ENCODE data around the gene SMYD3.
"Not testable (repeated sequence)": the region's sequence is repeated elsewhere in the genome, so short reads cannot be mapped to it uniquely, and the experiment has no call there.

SMYD3 gene

GRCh38 chr1:245774931-245775330, 732.1 kb downstream of the SMYD3 start:
- H3K9ac ChIP-seq (ENCODE audit: low read length); H3K27me3 ChIP-seq (replicated peaks; ENCODE audit: control insufficient read depth, insufficient read depth, low read length); H3K36me3 ChIP-seq (ENCODE audit: control insufficient read depth, insufficient read depth, low read length, severe bottlenecking); H3K4me3 ChIP-seq (ENCODE audit: low read length); DNase-seq (ENCODE audit: low read depth); H3K9me3 ChIP-seq (ENCODE audit: control insufficient read depth, low read length): not testable (repeated sequence)
- H3K4me1 ChIP-seq (ENCODE audit: control insufficient read depth, insufficient read depth, low read length), result peaks cover 13% of the 10 kb centered on the region

DNA sequence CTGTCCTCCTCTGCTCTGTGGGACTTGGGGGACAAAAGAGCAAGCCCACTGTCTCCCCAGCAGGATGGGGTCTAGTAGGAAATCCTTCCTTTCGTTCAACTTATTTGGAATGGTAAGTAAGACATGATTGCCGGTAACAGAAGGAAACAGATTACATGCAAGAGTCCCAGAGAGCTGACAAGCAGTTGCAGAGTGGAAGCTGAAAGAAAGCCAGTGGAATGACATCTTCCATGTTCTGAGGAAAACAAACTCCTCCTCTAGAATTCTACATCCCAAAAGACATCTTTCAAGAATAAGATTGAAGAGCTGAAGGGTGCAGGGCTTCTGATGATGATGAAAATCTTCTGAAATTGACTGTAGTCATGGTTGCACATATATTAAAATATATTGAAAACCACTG, 732.9 kb downstream of the SMYD3 start:
- Histone ChIP-seq H3K9me3 (ENCODE audit: control insufficient read depth, low read length) (no peaks in the 10 kb centered on the region), H3K9ac (ENCODE audit: low read length) (no peak overlapping the region), H3K4me3 (ENCODE audit: low read length) (no peak overlapping the region), H3K27me3 (replicated peaks; ENCODE audit: control insufficient read depth, insufficient read depth, low read length) (no peaks in the 10 kb centered on the region), H3K4me1 (ENCODE audit: control insufficient read depth, insufficient read depth, low read length) (peaks cover 13% of the 10 kb centered on the region), H3K36me3 (ENCODE audit: control insufficient read depth, insufficient read depth, low read length, severe bottlenecking) (no peaks in the 10 kb centered on the region)
- no peak for DNase-seq (ENCODE audit: low read depth)

- DNase-seq (ENCODE audit: low read depth), result no peak
- no peak overlapping the region for H3K9ac ChIP-seq (ENCODE audit: low read length)
- H3K4me3 ChIP-seq (ENCODE audit: low read length), result no peak overlapping the region
- no peaks in the 10 kb centered on the region for H3K9me3 ChIP-seq (ENCODE audit: control insufficient read depth, low read length)
- H3K27me3 ChIP-seq (replicated peaks; ENCODE audit: control insufficient read depth, insufficient read depth, low read length), result no peaks in the 10 kb centered on the region
- peaks cover 13% of the 10 kb centered on the region for H3K4me1 ChIP-seq (ENCODE audit: control insufficient read depth, insufficient read depth, low read length)
- H3K36me3 ChIP-seq (ENCODE audit: control insufficient read depth, insufficient read depth, low read length, severe bottlenecking), result no peaks in the 10 kb centered on the region
Measured at GRCh38 chr1:245773344-245773743, 733.7 kb downstream of the SMYD3 start.

DNA sequence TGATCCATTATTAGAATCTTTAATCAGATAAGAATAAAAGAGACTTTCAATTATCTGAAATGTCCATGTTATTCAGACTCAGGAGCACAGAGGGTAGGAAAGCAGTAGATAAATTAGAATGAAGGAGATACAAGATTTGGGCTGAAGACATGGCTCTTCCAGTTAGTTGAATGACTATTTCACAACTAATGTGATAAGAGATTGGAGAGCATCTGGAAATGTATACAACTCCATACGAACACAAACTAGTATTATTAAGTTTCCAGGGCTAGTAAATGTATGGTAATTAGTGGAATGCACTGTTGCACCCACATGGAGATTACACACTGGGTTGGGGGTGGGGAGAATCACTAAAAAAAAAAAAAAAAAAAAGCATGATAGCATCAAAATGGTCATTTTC, 734.3 kb downstream of the SMYD3 start:
- DNase-seq (ENCODE audit: low read depth), result no peak
- no peaks in the 10 kb centered on the region for H3K36me3 ChIP-seq (ENCODE audit: control insufficient read depth, insufficient read depth, low read length, severe bottlenecking)
- H3K9me3 ChIP-seq (ENCODE audit: control insufficient read depth, low read length), result no peaks in the 10 kb centered on the region
- H3K4me1 ChIP-seq (ENCODE audit: control insufficient read depth, insufficient read depth, low read length), result peaks cover 13% of the 10 kb centered on the region
- H3K4me3 ChIP-seq (ENCODE audit: low read length), result no peak overlapping the region
- no peak overlapping the region for H3K9ac ChIP-seq (ENCODE audit: low read length)
- no peaks in the 10 kb centered on the region for H3K27me3 ChIP-seq (replicated peaks; ENCODE audit: control insufficient read depth, insufficient read depth, low read length)

DNA sequence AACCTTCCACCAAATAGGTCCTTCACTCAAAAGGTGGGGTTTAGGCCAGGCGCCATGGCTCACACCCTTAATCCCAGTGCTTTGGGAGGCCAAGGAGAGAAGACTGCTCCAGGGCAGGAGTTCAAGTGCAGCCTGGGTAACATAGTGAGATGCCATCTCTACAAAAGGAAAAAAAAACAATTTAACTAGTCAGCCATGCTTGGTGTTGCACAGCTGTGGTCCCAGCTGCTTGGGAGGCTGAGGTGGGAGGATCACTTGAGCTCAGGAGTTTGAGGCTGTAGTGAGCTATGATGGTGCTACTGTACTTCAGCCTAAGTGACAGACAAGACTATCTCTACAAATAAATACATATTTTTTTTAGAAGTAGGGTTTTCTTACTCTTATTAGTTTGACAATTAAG, 734.8 kb downstream of the SMYD3 start:
- peaks cover 13% of the 10 kb centered on the region for H3K4me1 ChIP-seq (ENCODE audit: control insufficient read depth, insufficient read depth, low read length)
- peak overlapping the region; percentile 59 for H3K9ac ChIP-seq (ENCODE audit: low read length)
- no peaks in the 10 kb centered on the region for H3K27me3 ChIP-seq (replicated peaks; ENCODE audit: control insufficient read depth, insufficient read depth, low read length)
- H3K9me3 ChIP-seq (ENCODE audit: control insufficient read depth, low read length), result no peaks in the 10 kb centered on the region
- DNase-seq (ENCODE audit: low read depth), result no peak
- no peak overlapping the region for H3K4me3 ChIP-seq (ENCODE audit: low read length)
- peaks cover 3% of the 10 kb centered on the region for H3K36me3 ChIP-seq (ENCODE audit: control insufficient read depth, insufficient read depth, low read length, severe bottlenecking)

DNA sequence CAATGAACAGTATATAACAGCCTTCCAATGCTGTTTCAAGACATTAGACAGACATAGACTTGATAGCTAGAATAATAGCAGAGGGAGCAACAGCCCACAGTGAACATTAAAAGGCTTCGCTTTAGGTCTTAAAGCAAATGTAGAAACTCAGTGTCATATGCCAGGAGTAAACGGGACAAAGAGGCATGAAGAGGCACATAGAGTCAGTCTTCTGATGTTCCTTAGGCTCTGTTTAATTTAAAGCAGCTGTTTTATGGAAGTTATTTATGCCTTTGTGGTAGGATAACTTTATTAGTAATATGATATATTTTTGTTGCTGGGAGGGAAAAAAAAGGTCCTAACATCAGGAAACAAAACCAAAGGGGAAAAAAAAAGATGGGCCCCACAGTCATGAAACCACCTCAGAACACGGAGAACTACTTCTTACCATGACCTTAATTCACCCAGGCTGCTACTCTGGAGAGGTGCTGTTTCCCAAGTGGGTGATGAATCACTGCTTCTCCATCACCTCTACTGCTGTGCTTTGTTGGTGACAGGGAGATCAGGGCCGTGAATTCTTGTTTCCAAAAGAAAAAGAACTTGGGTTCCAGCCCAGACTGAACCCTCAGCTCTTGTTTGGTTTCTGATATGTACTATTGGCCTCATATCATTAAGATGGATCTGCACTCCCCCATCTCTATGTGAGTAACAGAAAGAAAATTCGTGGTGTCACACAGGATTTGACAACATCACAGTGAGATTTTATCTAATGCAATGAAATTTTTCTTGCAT, 735.4 kb downstream of the SMYD3 start:
- H3K27me3 ChIP-seq (replicated peaks; ENCODE audit: control insufficient read depth, insufficient read depth, low read length), result no peaks in the 10 kb centered on the region
- peaks cover 5% of the 10 kb centered on the region for H3K36me3 ChIP-seq (ENCODE audit: control insufficient read depth, insufficient read depth, low read length, severe bottlenecking)
- no peaks in the 10 kb centered on the region for H3K9me3 ChIP-seq (ENCODE audit: control insufficient read depth, low read length)
- H3K4me1 ChIP-seq (ENCODE audit: control insufficient read depth, insufficient read depth, low read length), result peaks cover 13% of the 10 kb centered on the region
- DNase-seq (ENCODE audit: low read depth), result peak; percentile 93
- H3K9ac ChIP-seq (ENCODE audit: low read length), result peak overlapping the region; percentile 59
- H3K4me3 ChIP-seq (ENCODE audit: low read length), result peak overlapping the region; percentile 31

DNA sequence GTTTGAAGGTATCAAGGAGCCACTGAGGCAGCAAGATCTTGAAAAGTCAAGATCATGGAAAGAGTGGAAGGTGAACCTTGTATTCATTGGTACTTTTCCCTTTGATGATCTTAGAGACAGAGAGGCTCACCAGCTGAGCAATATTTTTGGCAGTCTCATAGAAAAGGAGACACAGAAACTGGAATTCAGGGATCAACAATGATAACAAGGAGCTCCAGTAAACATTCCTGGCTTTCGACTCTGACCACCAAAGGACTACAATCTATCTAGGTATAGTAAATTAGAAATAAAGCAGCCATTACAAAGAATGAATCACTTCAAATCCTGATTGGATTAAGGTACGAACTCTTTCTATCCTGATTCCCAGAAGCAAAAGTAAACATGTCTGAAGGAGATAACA, 736.9 kb downstream of the SMYD3 start:
- H3K4me3 ChIP-seq (ENCODE audit: low read length), result no peak overlapping the region
- peaks cover 13% of the 10 kb centered on the region for H3K4me1 ChIP-seq (ENCODE audit: control insufficient read depth, insufficient read depth, low read length)
- H3K27me3 ChIP-seq (replicated peaks; ENCODE audit: control insufficient read depth, insufficient read depth, low read length), result no peaks in the 10 kb centered on the region
- no peak for DNase-seq (ENCODE audit: low read depth)
- peaks cover 5% of the 10 kb centered on the region for H3K36me3 ChIP-seq (ENCODE audit: control insufficient read depth, insufficient read depth, low read length, severe bottlenecking)
- H3K9me3 ChIP-seq (ENCODE audit: control insufficient read depth, low read length), result no peaks in the 10 kb centered on the region
- no peak overlapping the region for H3K9ac ChIP-seq (ENCODE audit: low read length)

- H3K36me3 ChIP-seq (ENCODE audit: control insufficient read depth, insufficient read depth, low read length, severe bottlenecking), result peaks cover 5% of the 10 kb centered on the region
- DNase-seq (ENCODE audit: low read depth), result no peak
- no peaks in the 10 kb centered on the region for H3K27me3 ChIP-seq (replicated peaks; ENCODE audit: control insufficient read depth, insufficient read depth, low read length)
- no peak overlapping the region for H3K9ac ChIP-seq (ENCODE audit: low read length)
- no peaks in the 10 kb centered on the region for H3K9me3 ChIP-seq (ENCODE audit: control insufficient read depth, low read length)
- no peak overlapping the region for H3K4me3 ChIP-seq (ENCODE audit: low read length)
- H3K4me1 ChIP-seq (ENCODE audit: control insufficient read depth, insufficient read depth, low read length), result peaks cover 13% of the 10 kb centered on the region
Measured at GRCh38 chr1:245768596-245768995, 738.5 kb downstream of the SMYD3 start.

DNA sequence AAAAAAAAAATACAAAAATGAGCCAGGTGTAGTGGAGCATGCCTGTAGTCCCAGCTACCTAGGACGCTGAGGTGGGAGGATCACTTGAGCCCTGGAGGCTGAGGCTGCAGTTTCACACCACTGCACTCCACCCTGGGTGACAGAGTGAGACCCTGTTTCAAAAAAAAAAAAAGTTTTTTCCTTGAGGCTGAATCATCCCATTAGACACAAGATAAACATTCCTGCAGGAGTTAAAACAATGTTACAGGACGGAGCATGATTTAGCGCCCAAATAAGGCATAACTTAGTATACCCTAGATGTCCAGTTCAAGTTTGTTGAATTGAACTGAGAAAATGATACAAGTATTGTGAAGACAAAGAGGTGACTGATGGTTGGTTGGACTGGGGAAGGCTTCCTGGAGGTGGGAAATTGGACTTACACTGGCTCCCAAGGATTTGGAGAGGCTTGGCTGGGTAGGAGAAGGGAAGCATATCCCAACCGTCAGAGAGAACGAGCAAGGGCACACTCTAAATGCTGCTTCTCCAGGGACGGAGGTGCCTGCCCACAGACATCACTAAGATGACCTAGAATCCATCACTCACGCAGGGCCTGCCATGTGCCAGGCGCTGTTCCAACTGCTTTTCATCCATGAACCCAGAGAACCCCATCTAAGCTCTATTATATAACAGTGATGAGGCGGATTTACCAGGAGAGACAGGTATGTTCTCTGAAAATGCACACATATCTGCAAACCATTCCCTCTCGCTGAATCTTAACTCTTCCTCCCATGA, 741.7 kb downstream of the SMYD3 start:
- no peak overlapping the region for H3K4me3 ChIP-seq (ENCODE audit: low read length)
- no peaks in the 10 kb centered on the region for H3K4me1 ChIP-seq (ENCODE audit: control insufficient read depth, insufficient read depth, low read length)
- peak; percentile 41 for DNase-seq (ENCODE audit: low read depth)
- H3K36me3 ChIP-seq (ENCODE audit: control insufficient read depth, insufficient read depth, low read length, severe bottlenecking), result peaks cover 8% of the 10 kb centered on the region
- H3K27me3 ChIP-seq (replicated peaks; ENCODE audit: control insufficient read depth, insufficient read depth, low read length), result no peaks in the 10 kb centered on the region
- no peak overlapping the region for H3K9ac ChIP-seq (ENCODE audit: low read length)
- H3K9me3 ChIP-seq (ENCODE audit: control insufficient read depth, low read length), result no peaks in the 10 kb centered on the region

- Histone ChIP-seq H3K9me3 (ENCODE audit: control insufficient read depth, low read length) (no peaks in the 10 kb centered on the region), H3K9ac (ENCODE audit: low read length) (no peak overlapping the region), H3K4me1 (ENCODE audit: control insufficient read depth, insufficient read depth, low read length) (no peaks in the 10 kb centered on the region), H3K4me3 (ENCODE audit: low read length) (no peak overlapping the region), H3K36me3 (ENCODE audit: control insufficient read depth, insufficient read depth, low read length, severe bottlenecking) (peaks cover 8% of the 10 kb centered on the region), H3K27me3 (replicated peaks; ENCODE audit: control insufficient read depth, insufficient read depth, low read length) (no peaks in the 10 kb centered on the region)
- DNase-seq (ENCODE audit: low read depth), result no peak
Measured at GRCh38 chr1:245763873-245764331, 743.2 kb downstream of the SMYD3 start.

- no peaks in the 10 kb centered on the region for H3K27me3 ChIP-seq (replicated peaks; ENCODE audit: control insufficient read depth, insufficient read depth, low read length)
- H3K4me3 ChIP-seq (ENCODE audit: low read length), result no peak overlapping the region
- DNase-seq (ENCODE audit: low read depth), result no peak
- H3K9ac ChIP-seq (ENCODE audit: low read length), result no peak overlapping the region
- H3K36me3 ChIP-seq (ENCODE audit: control insufficient read depth, insufficient read depth, low read length, severe bottlenecking), result peaks cover 6% of the 10 kb centered on the region
- no peaks in the 10 kb centered on the region for H3K4me1 ChIP-seq (ENCODE audit: control insufficient read depth, insufficient read depth, low read length)
- H3K9me3 ChIP-seq (ENCODE audit: control insufficient read depth, low read length), result no peaks in the 10 kb centered on the region
Measured at GRCh38 chr1:245762396-245762910, 744.6 kb downstream of the SMYD3 start.

Measured in adipocyte (in vitro differentiated cells).